Measurements from ENCODE around the gene PODNL1.
A peak's percentile ranks its signal among the peaks of the same experiment; 100 is the strongest.

The PODNL1 gene

DNA sequence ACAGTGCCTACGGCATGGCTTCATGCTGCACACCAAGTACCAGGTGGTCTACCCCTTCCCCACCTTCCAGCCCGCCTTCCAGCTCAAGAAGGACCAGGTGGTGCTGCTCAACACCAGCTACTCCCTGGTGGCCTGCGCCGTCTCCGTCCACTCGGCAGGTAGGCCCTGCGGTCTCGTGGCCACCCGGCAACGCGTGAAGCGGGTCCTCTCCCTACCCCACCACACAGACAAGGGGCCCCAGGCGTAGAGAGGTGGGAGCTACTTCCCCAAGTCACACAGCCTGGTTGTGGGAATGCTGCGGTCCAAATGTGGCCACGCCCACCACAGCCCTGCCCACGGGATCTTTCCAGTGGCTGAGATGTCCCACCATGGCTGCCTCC is 18.1 kb upstream of the PODNL1 start:
- no peak for DNase-seq

DNA sequence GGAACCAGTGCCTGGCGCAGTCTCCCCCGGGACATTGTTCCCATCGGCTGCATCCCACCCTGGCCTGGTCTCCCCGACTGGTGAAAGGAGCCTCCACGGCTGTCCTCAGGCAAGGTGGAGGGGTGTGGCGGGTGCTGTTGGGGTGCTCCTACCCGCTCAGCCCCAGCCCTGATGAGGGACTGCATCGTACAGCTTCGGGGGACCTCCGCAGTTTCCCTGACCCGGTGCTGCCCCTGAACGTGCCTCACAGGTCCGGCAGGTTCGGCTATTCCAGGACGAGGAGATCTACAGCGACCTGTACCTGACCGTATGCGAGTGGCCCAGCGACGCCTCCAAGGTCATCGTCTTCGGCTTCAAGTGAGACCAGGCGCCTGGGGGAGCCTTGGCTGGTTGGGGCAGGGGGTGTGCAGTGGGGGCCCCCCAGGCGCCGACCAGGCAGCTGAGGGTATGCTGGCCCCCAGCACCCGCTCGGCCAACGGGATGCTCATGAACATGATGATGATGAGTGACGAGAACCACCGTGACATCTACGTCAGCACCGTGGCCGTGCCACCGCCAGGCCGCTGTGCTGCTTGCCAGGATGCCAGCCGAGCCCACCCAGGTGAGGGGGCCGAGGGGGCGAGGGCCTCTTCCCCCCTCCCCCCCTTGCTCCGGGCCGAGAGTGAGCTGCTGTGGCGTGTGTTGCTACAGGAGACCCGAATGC is 17.6 kb upstream of the PODNL1 start:
- no peak for DNase-seq

- no peak for DNase-seq
These were observed 16.0 kb upstream of the PODNL1 start for GRCh38 chr19:13954185-13954584.

DNA sequence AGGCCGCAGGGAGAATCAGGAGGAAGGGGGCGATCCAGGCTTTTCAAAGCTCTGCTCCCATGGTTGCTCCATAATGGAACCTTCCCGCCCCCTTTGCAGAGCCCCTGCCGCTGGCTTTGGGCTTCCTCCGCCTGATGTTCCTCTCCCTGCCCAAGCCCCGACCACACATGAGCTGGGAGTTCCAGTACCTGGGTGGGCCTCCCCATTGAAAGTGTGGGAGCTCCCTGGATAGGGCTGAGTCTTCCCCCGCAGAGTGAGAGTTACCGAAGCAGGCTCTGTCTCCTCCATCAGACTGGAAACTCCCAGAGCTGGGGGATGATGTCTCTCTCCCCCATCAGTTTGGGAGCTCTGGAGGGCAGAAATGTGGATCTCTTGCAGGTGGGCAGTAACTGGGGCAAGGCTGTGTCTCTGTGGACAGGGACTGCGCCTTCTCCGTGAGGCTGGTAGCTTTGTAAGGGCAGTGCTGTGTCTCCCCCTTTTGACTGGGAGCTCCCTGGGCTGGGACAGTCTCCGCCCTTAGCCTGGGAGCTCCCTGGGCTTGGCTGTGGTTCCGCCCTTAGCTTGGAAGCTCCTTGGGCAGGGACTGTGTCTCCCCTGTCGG is 14.8 kb upstream of the PODNL1 start:
- no peak for DNase-seq

GRCh38 chr19:13952154-13952930 is 14.1 kb upstream of the PODNL1 start, which contains the start of gene DCAF15:
Gene DCAF15 (plus strand): TSS chr19:13952509. CDS start chr19:13952513, 4 bp downstream.
- DNase-seq, result peak; percentile 100

GRCh38 chr19:13951799-13952153 is 13.6 kb upstream of the PODNL1 start:
- no peak for DNase-seq

DNA sequence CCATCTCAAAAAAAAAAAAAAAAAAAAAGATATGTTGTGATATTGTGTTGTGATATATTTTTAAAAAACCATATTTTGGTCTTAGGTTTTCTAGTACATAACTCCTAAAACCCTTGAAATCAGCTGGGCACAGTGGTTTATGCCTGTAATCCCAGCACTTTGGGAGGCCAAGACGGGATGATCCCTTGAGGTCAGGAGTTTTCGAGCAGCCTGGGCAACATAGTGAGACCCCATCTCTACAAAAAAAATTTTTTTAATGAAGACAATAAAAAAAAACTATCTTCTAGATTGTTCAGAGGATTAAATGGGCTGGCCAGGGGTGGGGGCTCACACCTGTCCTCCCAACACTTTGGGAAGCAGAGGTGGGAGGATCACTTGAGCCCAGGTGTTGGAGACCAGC is 12.8 kb upstream of the PODNL1 start:
- DNase-seq, result no peak

DNA sequence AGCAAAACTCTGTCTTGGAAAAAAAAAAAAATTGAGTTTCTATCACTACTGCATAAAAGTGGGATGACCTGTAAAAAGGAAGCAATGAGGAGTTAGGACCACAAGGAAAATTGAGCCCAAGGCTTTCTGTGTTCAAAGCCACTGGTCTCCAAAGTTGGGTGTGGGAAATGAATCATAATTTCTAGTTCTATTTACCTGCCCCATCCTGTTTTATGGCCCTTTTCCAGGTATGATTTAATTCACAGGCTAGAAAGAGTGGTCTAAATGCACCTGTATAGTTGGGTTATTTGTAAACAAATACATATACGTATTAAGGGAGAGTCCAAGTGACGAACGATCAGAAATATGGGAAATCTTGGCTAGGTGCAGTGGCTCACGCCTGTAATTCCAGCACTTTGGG is 8.2 kb upstream of the PODNL1 start:
- DNase-seq, result no peak

- no peak for DNase-seq
These were observed 3.9 kb upstream of the PODNL1 start for GRCh38 chr19:13942023-13942684.

DNA sequence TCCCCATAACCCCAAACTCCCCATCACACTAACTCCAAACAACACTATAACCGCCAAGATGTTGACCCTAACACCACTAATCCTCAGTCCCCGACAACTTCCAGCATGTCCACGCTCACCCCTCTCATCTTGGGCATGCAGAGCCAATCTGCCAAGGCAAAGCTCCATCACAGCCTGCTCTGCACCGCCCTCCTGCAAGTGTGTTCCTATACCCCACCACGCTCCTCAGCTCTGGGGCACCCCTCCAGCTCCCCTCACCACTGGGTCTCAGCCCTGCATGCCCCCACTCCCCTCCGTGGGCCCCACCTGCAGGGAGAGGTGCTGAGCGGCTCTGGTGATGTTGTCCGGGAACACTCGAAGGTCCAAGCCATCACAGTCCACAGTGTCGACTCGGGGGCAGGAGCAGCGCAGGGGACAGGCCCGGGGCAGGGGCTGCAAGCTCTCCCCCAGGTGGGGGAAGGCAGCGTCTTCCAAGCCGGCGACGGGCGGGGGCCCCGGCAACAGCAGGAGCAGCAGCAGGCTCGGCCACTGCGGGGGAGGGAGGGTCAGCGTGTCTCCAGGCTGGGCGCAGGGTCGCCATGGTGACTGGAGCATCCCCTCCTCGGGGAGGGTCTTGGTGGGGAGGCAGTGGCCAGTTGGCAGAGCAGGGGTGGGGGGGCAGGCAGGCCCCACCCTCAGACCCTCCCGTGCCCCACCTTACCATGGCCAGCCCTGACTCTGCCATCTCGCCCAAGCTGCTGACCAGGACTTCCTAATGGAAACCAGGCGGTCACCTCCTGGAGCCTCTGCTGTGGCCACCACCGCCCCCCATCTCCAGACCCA is 527 bp downstream of the PODNL1 start:
- DNase-seq, result no peak

DNA sequence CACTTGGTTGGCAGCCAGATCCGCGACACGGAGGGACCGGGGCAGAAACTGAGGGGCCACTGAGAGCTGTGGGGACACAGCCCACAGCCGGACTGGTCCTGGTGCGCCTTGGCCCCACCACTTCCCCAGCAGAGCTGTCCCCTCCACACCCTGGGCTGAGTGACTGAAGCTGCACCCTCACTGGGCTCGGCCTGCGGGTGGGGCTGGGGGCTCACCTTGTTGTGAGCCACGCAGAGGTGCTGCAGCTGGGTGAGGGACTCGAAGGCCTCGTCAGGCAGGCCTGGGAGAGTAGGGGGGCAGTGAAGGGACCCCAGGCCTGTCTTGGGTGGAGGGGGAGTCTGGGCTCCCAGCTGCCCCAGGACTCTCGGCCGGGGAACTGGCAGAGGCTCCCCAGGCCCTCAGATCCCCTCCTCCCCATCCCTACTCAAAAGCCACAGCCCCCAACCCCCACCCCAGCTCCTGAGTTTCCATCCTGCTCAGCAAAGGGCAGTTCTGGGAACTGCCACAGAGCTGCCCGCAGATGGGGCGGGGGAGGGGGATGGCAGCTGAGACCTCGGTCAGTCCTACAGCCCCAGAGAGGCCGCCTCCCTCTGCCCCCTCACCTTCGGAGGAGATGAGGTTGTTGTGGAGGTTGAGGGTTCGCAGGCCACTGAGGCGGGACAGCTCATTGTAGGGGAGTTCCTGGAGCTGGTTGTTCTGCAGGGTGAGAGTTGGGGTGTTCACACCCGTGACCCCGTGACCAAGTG is 2.3 kb downstream of the PODNL1 start:
- DNase-seq, result no peak

GRCh38 chr19:13934785-13935109 is 3.5 kb downstream of the PODNL1 start:
- no peak for DNase-seq

DNA sequence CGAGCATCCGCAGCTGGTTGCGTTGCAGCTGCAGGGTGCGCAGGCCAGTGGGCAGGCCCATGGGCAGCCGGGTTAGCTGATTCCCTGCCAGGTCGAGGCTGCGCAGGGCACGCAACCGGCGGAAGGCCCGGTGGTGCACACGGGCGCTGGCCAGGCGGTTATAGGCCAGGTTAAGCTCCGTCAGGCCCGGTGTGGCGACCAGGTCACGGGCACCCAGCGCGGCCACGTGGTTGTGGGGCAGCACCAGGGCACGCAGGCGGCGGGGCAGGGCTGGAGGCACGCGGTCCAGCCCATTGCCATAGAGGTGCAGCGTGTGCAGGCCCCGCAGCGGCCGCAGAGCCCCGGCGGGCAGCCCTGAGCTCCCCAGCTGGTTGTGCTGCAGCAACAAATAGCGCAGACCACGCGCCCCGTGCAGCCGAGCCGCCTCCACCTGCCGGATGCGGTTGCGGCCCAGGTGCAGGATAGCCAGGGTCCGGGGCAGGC is 5.3 kb downstream of the PODNL1 start:
- no peak for DNase-seq

GRCh38 chr19:13932149-13932637 is 6.0 kb downstream of the PODNL1 start:
- DNase-seq, result no peak

GRCh38 chr19:13931391-13932148 is 6.6 kb downstream of the PODNL1 start:
- DNase-seq, result no peak

DNA sequence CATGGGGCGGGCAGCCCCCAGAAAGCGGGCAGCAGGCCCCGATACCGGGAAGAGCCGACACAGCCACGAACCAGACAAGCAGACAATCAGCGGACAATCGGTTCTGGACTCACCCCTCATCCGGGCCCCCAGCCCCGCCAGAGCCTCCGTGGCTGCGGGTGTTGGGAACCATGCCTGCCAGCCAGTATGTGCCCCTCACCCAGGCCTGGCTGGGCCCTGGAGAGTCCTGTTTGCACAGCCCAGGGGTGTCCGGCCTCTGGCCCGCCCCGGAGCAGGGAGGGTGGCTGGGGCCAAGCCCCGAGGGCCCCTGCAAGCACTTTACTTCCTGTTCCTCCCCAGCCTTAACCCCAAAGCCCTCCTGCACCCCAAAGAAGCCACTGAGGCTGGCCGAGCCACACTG is 7.8 kb downstream of the PODNL1 start:
- DNase-seq, result no peak

GRCh38 chr19:13929956-13930355 is 8.3 kb downstream of the PODNL1 start:
- DNase-seq, result no peak

- DNase-seq, result no peak
These were observed 8.9 kb downstream of the PODNL1 start for GRCh38 chr19:13929340-13929739.

DNA sequence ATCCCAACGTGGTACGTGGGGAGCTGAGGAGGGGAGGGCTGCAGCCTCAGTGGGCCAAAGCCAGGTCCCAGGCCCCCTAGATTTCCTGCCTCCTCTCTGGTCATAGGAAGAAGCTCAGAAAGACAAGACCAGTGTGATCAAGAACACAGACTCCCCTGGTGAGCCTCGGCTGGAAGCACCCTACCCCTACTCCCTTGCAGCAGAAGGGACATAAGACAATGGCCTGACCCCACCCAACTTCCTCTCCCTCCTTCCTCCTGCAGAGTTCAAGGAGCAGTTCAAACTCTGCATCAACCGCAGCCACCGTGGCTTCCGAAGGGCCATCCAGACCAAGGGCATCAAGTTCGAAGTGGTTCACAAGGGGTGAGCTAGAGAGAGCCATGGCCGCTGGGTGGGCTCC is 11.5 kb downstream of the PODNL1 start:
- no peak for DNase-seq

DNA sequence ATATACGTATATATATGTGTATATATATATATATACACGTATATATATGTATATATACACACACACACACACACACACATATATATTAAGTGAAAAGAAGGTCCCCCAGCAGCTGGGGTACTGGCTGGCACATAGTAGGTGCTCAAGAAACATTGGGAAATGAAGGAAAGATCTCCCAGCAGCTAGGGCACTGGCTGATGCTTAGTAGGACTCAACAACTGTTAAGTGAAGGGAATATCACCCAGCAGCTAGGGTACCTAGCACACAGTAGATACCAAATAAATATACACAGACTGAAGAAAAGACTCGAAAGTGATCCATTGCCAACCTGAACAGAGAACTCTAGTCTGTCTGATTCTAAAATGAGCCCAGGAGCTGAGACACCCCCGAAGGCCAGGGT is 12.2 kb downstream of the PODNL1 start:
- DNase-seq, result no peak

Data from stimulated activated CD4-positive, alpha-beta T cell treated with anti-CD3 and anti-CD28 coated beads, Interleukin-1b, Interleukin-23, amount 100 ng/mL, for 48 hours (primary cell).